ENCODE results near the gene ABL2. TPM values are rescaled to one million over a fixed set of nuclear protein-coding genes. Genes with fewer than 3 reads are reported as not detected.

Gene ABL2
- total RNA-seq, 2 experiments from 2014 or later: 6.6 to 8.4 TPM

DNA sequence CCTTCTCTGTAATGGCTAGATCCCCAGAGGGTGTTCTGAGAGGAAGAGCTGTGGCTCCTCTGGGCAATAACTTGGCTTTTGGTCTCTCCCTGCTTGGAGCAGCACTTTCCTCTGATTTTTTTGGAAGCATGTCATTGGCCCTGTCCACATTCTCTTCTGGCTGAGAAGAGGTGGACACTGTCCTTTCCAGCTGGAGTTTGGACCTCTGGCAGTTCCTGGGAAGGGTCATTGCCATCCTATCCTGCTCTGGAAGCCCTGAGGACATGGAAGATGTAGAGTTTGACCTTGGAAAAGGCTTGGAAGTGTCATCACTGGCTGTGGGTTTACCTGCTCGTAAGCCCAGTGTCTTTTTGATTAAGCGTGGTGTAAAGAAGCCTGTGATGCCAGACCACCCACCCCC lies 120.8 kb downstream of the ABL2 start:
- Mint-ChIP-seq H3K4me3 (no peak overlapping the region), H3K9me3 (ENCODE audit: low read depth) (no peaks in the 10 kb centered on the region), H3K4me1 (no peaks in the 10 kb centered on the region), H3K36me3 (ENCODE audit: low read depth) (peaks cover 16% of the 10 kb centered on the region), H3K27me3 (no peaks in the 10 kb centered on the region), H3K27ac (no peak overlapping the region)
- DNase-seq (no peak), ATAC-seq (no peak)
- ChIA-PET POLR2A (no interaction called here), CTCF (no interaction called here)
- intact Hi-C loops (cut with DNase I, micrococcal nuclease): no loop called here

DNA sequence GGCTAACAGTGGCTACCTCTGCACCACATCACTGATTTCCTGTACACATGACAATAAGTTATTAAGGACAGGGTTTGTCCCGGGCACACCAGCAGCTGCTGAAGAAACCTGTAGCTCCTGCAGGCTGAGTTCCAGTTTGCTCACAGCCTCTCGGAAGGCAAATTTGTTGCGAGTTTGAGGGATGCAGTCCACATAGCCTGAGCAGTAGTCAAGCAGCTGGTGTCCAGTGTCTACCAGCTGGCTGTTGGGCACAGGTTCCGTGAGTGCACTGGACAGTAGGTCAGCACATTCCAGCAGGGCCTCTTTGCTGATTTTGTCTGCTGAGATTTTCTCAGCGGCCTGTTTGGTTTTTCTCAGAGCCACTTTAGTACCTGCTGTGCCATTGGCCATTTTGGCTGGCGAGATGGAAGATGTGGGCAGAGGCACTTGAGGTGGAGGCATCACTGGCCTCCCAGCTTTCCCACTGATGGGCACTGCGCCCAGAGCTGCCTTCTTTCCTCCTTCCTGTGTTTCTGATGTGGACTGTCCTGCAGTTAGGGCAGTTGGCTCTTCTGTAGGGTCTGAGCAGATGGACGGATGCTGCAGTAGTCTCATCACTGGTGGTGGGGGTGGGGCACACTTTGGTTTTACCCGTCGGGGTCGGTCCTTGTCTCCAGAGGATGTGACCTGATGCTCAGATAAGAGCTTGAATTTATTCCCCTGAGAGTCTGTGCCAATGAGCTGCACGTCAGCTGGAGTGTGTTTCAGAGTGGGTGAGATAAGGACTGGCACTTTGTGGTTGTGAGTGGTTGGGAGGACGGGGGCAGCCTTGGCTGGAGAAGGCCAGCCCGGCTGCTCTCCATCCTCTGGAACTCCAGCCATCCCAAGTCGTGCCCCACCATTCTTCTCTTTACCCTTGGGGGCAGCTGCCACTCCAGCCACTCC lies 121.5 kb downstream of the ABL2 start:
- no peak for DNase-seq
- Mint-ChIP-seq H3K4me3 (no peak overlapping the region), H3K27me3 (no peaks in the 10 kb centered on the region), H3K9me3 (ENCODE audit: low read depth) (no peaks in the 10 kb centered on the region), H3K36me3 (ENCODE audit: low read depth) (peaks cover 16% of the 10 kb centered on the region), H3K27ac (no peak overlapping the region), H3K4me1 (no peaks in the 10 kb centered on the region)
- intact Hi-C loops (cut with DNase I, micrococcal nuclease): no loop called here
- ChIA-PET CTCF (interaction anchor here (0.7 kb wide), 1 partner anchor 578 kb away, joined by 3 read pairs; no protein-coding TSS in a partner anchor), POLR2A (no interaction called here)
- no peak for ATAC-seq

DNA sequence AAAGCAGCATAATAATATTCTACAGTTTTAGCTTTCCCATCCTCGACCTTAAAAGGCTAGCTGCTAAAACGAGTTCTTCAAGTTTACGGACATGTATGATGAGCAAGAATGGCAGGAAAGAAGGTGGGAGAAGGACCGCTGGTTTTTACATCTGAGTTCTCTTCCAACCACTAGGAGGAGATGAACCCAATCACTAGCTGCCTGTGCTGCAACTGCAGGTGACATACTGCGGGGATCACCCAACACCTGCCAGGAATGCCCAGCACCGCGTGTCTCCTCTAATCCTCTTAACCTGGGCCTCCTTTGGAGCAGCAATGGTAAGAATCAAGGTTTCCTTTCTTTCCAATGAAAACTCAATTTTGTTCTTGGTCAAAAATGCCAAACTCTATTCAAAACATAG lies 124.1 kb downstream of the ABL2 start:
- no peaks in the 10 kb centered on the region for H3K4me1 Mint-ChIP-seq
- no peak overlapping the region for H3K27ac Mint-ChIP-seq
- ChIA-PET CTCF (interaction anchor here (0.7 to 1.8 kb wide), 6 partner anchors 11 to 562 kb away, joined by 3 to 13 read pairs (median 4); no protein-coding TSS in a partner anchor), POLR2A (no interaction called here)
- intact Hi-C loops (cut with DNase I, micrococcal nuclease): no loop called here
- peak; percentile 26 for DNase-seq
- H3K9me3 Mint-ChIP-seq (ENCODE audit: low read depth): no peaks in the 10 kb centered on the region
- H3K27me3 Mint-ChIP-seq: no peaks in the 10 kb centered on the region
- peaks cover 16% of the 10 kb centered on the region for H3K36me3 Mint-ChIP-seq (ENCODE audit: low read depth)
- peak; percentile 30 for ATAC-seq
- H3K4me3 Mint-ChIP-seq: no peak overlapping the region

DNA sequence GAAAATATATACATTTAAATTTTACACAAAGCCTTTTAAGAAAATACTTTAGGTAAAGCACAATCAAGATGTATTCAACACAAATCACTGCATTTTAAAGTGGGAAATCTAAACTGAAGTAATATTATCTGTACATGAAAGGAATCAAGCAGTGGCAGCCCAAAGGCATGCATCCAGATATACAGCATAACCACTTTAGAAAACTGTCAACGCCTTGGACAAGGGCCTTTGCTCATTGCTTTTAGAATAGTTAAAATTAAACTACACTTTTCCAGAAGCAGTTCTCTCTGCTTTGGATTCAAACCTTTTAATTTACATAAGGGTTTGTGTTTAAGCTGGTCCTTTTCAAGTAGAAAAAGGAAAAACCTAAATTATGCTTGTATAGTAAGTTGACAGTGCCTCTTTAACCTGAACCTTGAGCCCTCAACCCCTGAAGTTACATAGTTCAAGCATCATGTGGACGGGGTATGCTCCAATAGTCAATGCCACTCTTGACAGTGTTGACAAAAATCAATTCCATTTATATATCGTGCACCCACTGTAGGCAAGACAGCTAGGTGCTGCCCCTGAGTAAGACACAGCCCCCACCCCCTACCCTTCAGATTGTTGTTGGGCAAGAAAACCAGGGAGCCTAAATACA lies 124.7 kb downstream of the ABL2 start:
- H3K36me3 Mint-ChIP-seq (ENCODE audit: low read depth): peaks cover 14% of the 10 kb centered on the region
- no peak for ATAC-seq
- DNase-seq: no peak
- no peaks in the 10 kb centered on the region for H3K4me1 Mint-ChIP-seq
- intact Hi-C loops (cut with DNase I, micrococcal nuclease): no loop called here
- CTCF ChIA-PET: interaction anchor here (0.7 to 1.8 kb wide), 4 partner anchors 11 to 562 kb away, joined by 3 to 13 read pairs (median 5); no protein-coding TSS in a partner anchor
- H3K9me3 Mint-ChIP-seq (ENCODE audit: low read depth): no peaks in the 10 kb centered on the region
- no peak overlapping the region for H3K27ac Mint-ChIP-seq
- H3K27me3 Mint-ChIP-seq: no peaks in the 10 kb centered on the region
- H3K4me3 Mint-ChIP-seq: no peak overlapping the region
- POLR2A ChIA-PET: no interaction called here

DNA sequence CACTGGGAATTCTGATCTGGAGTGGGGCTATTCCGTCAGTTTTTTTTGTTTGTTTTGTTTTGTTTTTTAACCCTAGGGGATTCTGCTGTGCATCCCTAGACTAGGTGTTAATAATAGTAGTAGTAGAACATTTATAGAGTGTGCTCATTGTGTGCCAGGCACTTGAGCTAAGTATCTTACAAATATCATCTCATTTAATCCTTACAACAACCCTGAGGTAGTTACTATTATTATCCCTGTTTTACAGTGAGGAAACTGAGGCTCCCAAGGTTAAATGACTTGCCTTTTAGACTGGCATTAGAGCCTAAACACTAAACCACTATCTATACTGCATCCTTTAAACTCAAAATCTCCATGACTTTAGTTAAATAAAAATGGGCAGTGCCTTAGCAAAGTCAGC lies 125.5 kb downstream of the ABL2 start:
- DNase-seq: no peak
- CTCF ChIA-PET: no interaction called here
- H3K9me3 Mint-ChIP-seq (ENCODE audit: low read depth): no peaks in the 10 kb centered on the region
- no peak for ATAC-seq
- no peaks in the 10 kb centered on the region for H3K4me1 Mint-ChIP-seq
- no peaks in the 10 kb centered on the region for H3K27me3 Mint-ChIP-seq
- H3K4me3 Mint-ChIP-seq: no peak overlapping the region
- H3K36me3 Mint-ChIP-seq (ENCODE audit: low read depth): peaks cover 10% of the 10 kb centered on the region
- no peak overlapping the region for H3K27ac Mint-ChIP-seq
- intact Hi-C loops (cut with DNase I, micrococcal nuclease): no loop called here
- POLR2A ChIA-PET: no interaction called here

DNA sequence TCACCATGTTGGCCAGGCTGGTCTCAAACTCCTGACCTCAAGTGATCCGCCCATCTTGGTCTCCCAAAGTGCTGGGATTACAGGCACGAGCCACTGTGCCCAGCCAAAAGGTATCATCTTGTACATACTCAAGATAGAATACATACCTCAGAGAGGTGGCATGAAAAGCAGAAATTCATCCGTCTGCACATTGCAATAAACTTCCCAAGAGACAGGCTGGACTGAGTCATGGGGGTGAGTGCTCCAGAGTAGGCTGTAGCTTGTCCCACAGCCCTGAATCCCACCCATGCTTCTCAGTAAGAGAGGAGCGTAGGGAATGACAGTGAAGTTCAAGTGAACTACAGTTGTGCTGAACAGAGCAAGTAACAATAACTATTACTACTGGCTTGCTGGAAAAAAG lies 127.9 kb downstream of the ABL2 start:
- Mint-ChIP-seq H3K27ac (no peak overlapping the region), H3K27me3 (no peaks in the 10 kb centered on the region), H3K9me3 (ENCODE audit: low read depth) (no peaks in the 10 kb centered on the region), H3K4me3 (no peak overlapping the region), H3K36me3 (ENCODE audit: low read depth) (peaks cover 7% of the 10 kb centered on the region), H3K4me1 (no peaks in the 10 kb centered on the region)
- POLR2A ChIA-PET: no interaction called here
- ATAC-seq (no peak), DNase-seq (no peak)
- intact Hi-C loops (cut with DNase I, micrococcal nuclease): no loop called here
- CTCF ChIA-PET: no interaction called here

DNA sequence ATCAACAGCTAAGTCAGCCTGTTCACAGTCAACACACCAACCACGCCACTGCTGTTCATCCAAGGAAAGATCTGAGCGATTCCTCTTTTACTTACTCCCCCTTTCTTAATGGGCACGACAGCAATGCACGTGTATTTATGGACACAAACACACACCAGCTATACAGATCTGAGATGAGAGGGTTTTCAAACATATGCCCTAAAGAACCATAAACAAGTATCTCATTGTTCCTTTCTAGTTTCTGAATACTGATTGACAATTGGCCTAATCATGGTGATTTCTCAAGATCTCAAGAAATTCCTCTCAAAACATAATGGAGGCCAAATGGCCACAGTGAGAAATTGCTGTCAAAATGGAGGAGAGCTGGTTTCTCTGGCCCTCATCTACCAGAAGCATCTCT lies 129.6 kb downstream of the ABL2 start:
- Mint-ChIP-seq H3K9me3 (ENCODE audit: low read depth) (no peaks in the 10 kb centered on the region), H3K27me3 (no peaks in the 10 kb centered on the region), H3K36me3 (ENCODE audit: low read depth) (peaks cover 7% of the 10 kb centered on the region), H3K27ac (no peak overlapping the region), H3K4me3 (no peak overlapping the region), H3K4me1 (no peaks in the 10 kb centered on the region)
- DNase-seq (no peak), ATAC-seq (no peak)
- CTCF ChIA-PET: interaction anchor here (0.5 kb wide), 1 partner anchor 19 kb away, joined by 3 read pairs; no protein-coding TSS in a partner anchor
- POLR2A ChIA-PET: no interaction called here
- intact Hi-C loops (cut with DNase I, micrococcal nuclease): no loop called here

DNA sequence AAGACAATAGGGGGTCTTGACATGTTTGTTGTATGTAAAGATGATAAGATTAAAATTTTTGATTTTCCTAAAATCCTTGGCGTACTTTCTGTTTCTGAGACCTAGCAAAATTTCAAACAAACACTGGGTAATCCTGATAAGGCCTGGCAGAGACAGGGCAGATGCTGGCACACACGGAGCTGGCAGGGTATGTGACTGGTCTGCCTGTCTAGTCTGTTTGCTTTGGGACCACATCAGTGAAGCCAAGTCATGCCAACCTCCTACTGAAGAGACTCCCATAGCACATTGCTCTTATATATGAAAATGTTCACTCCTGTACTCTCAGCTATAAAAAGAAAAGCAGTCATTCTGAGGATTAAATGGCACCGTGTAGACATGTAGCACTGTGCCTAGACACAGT lies 133.6 kb downstream of the ABL2 start:
- Mint-ChIP-seq H3K9me3 (ENCODE audit: low read depth) (no peaks in the 10 kb centered on the region), H3K36me3 (ENCODE audit: low read depth) (peaks cover 19% of the 10 kb centered on the region), H3K4me3 (no peak overlapping the region), H3K27ac (no peak overlapping the region), H3K4me1 (no peaks in the 10 kb centered on the region), H3K27me3 (no peaks in the 10 kb centered on the region)
- intact Hi-C loops (cut with DNase I, micrococcal nuclease): no loop called here
- POLR2A ChIA-PET: no interaction called here
- CTCF ChIA-PET: no interaction called here
- no peak for DNase-seq
- no peak for ATAC-seq

DNA sequence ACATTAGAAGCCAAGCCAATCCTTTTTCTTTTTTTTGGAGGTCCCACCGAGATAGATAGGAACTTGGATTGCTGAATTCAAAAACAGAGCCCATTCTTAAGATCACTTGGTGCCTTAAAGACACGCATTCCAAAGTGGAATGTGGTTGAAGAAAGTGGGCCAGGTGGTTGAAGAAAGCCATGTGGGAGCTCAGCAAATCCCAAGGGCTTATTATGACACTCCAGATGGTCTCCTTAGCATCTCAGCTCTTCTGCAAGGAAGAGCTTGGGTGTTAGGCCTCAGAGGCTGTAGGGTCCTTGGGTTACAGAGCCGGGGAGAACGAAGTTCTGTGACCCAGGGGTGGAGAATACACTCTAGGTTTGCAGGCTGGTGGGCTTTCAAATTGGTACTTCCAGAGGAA lies 134.1 kb downstream of the ABL2 start:
- Mint-ChIP-seq H3K4me3 (no peak overlapping the region), H3K36me3 (ENCODE audit: low read depth) (peaks cover 21% of the 10 kb centered on the region), H3K4me1 (no peaks in the 10 kb centered on the region), H3K27me3 (no peaks in the 10 kb centered on the region), H3K27ac (no peak overlapping the region), H3K9me3 (ENCODE audit: low read depth) (no peaks in the 10 kb centered on the region)
- DNase-seq (no peak), ATAC-seq (no peak)
- ChIA-PET POLR2A (no interaction called here), CTCF (interaction anchor here (2.6 kb wide), 1 partner anchor 10 kb away, joined by 7 read pairs; no protein-coding TSS in a partner anchor)
- intact Hi-C loops (cut with DNase I, micrococcal nuclease): no loop called here

DNA sequence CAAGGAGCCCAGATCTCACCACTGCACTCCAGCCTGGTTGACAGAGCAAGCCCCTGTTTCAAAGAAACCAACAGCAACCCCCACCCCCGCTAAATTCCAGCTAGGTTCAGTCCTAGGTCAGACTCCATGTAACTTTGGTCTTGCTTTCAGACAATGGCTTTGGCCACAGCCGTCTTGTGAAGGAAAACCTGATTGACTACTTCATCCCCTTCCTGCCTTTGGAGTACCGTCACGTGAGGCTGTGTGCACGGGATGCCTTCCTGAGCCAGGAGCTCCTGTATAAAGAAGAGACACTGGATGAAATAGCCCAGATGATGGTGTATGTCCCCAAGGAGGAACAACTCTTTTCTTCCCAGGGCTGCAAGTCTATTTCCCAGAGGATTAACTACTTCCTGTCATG lies 134.7 kb downstream of the ABL2 start:
- DNase-seq (no peak), ATAC-seq (no peak)
- Mint-ChIP-seq H3K27ac (no peak overlapping the region), H3K4me1 (no peaks in the 10 kb centered on the region), H3K27me3 (no peaks in the 10 kb centered on the region), H3K4me3 (no peak overlapping the region), H3K36me3 (ENCODE audit: low read depth) (peaks cover 23% of the 10 kb centered on the region), H3K9me3 (ENCODE audit: low read depth) (no peaks in the 10 kb centered on the region)
- ChIA-PET CTCF (interaction anchor here (1.2 to 2.6 kb wide), 2 partner anchors 11 to 18 kb away, joined by 3 to 7 read pairs; no protein-coding TSS in a partner anchor), POLR2A (no interaction called here)
- intact Hi-C loops (cut with DNase I, micrococcal nuclease): no loop called here

DNA sequence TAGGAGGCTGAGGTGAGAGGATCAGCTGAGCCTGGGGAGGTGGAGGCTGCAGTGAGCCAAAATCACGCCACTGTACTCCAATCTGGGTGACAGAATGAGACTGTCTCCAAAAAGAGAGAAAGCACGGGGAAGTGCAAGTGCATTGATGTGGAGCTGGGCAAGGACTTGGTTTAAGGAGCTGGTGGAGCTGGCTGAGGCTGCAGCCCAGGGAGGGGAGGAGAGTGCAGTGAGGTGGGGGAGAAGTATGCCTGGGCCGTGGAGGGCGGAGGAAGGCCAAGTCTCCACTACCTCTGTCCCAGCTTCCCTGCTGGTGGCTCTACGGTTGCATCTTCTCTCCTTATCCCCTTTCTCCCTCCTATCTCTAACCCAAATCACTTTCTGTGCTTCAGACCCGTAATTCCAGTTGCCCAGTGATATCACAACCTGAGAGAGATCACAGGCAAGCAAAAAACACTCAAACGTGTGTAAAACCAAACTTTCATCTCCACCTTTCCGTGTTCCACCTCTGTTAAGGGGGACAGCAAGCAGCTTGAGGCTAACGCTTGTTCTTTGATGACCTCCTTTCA lies 136.5 kb downstream of the ABL2 start:
- Mint-ChIP-seq H3K27ac (peak overlapping the region; percentile 45), H3K4me3 (no peak overlapping the region), H3K9me3 (ENCODE audit: low read depth) (no peaks in the 10 kb centered on the region), H3K36me3 (ENCODE audit: low read depth) (peaks cover 27% of the 10 kb centered on the region), H3K27me3 (no peaks in the 10 kb centered on the region), H3K4me1 (no peaks in the 10 kb centered on the region)
- intact Hi-C loops (cut with DNase I, micrococcal nuclease): no loop called here
- ChIA-PET POLR2A (interaction anchor here (0.6 kb wide), 1 partner anchor 565 kb away, joined by 6 read pairs; no protein-coding TSS in a partner anchor), CTCF (interaction anchor here (0.8 to 2.6 kb wide), 2 partner anchors 12 to 793 kb away, joined by 3 to 7 read pairs; no protein-coding TSS in a partner anchor)
- ATAC-seq: no peak
- DNase-seq: no peak

All from activated CD4-positive, alpha-beta T cell treated with anti-CD3 and anti-CD28 coated beads for 36 hours (primary cell).